Esophagus squamous epithelium (tissue), 4 donors: ENCODE measurements around the gene ADARB2.

ENCODE experiments used
- CTCF ChIP-seq, 6 experiments: fragments of 450-650 bp in 4 of 6; fragments of 200-600 bp in 2 of 6; sonication (generic) in 2 of 6; IDR thresholded peaks; one replicate each; pipeline ENCODE4 v1.5.1; 2016 to 2019; ENCODE audit warnings: antibody characterized with exemption in 6 of 6, mild to moderate bottlenecking in 4 of 6, moderate library complexity in 4 of 6
- POLR2A ChIP-seq, 4 donors: fragments of 450-650 bp; IDR thresholded peaks; one replicate each; pipeline ENCODE4 v1.6.1; 2017; ENCODE audit warnings: antibody characterized with exemption in 4 of 4, mild to moderate bottlenecking in 4 of 4, moderate library complexity in 3 of 4

- no peak for TF ChIP-seq CTCF (IDR thresholded peaks at IDR 0.05)
- TF ChIP-seq POLR2A (IDR thresholded peaks at IDR 0.05): no peak
These were observed 462.4 kb downstream of the ADARB2 start for GRCh38 chr10:1274701-1275544.
